GM13977 (cell line): Measurements from ENCODE around the gene GSTO1.
"Not testable (repeated sequence)": the region's sequence is repeated elsewhere in the genome, so short reads cannot be mapped to it uniquely, and the experiment has no call there.

ENCODE experiments used
- DNase-seq: peaks from one replicate; pipeline ENCODE4 v3.0.0; 2012; ENCODE audit warnings: low spot score
- CTCF ChIP-seq: IDR thresholded peaks from 2 replicates; pipeline ENCODE4 v1.5.1; 2012; ENCODE audit warnings: mild to moderate bottlenecking, control low read depth; ENCODE audit not compliant: insufficient read depth; ENCODE audit errors: extremely low read depth, missing control alignments
- in situ Hi-C: fragments of 300-500 bp; cut with MboI; formaldehyde crosslinking; loops from one replicate; pipeline ENCODE4 v1.12.0; 2022; ENCODE audit warnings: low sequenced_read_pairs, low pct_unique_long_range_greater_than_20kb, mixed read lengths, inconsistent platforms; ENCODE audit not compliant: unreplicated experiment

Gene GSTO1

DNA sequence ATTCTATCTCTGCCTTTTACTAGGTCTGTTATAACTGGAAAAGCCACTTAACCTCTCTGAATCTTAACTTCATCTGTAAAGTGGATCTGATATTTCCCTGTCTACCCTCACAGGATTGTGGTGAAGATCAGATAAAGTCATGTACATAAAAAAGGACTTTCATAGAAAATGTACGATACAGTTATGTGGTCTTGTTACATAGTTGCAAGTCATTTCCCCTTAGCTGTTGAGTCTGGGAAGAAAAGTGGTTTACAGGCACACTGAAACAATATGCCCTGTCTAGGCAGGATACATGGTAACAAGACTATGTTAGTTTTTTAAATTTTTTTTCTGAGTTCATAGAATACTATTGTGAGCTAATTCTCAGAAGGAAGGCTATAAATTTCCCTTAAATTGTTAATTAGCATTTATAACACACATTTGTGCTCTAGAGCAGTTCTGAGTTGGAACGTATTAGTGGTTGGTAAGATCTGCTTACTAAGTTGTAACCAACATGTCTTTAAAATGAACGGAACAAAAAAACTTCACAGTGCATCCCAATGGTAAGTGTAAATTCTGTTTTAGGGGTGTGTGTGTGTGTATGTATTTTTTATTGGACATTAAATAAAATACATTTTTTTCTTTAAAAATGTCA, 7.1 kb upstream of the GSTO1 start:
- no peak for DNase-seq
- in situ Hi-C loops, result no loop called here
- TF ChIP-seq CTCF, result no peak

DNA sequence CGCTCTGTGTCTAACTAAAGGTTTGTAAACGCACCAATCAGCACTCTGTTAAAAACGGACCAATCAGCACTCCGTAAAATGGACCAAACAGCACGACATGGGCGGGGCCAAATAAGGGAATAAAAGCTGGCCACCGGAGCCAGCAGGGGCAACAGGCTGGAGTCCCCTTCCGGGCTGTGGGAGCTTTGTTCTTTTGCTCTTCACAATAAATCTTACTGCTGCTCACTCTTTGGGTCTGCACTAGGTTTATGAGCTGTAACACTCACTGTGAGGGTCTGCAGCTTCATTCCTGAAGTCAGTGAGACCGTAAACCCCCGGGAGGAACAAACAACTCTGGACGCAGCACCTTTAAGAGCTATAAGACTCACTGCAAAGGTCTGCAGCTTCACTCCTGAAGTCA, 5.8 kb upstream of the GSTO1 start:
- in situ Hi-C loops, DNase-seq: not testable (repeated sequence)

- DNase-seq, result no peak
- no peak for TF ChIP-seq CTCF
- in situ Hi-C loops, result no loop called here
These were observed 4.3 kb upstream of the GSTO1 start for GRCh38 chr10:104250371-104250770.

- TF ChIP-seq CTCF, result no peak
- no peak for DNase-seq
- in situ Hi-C loops, result no loop called here
These were observed 3.2 kb upstream of the GSTO1 start for GRCh38 chr10:104251443-104251842.

DNA sequence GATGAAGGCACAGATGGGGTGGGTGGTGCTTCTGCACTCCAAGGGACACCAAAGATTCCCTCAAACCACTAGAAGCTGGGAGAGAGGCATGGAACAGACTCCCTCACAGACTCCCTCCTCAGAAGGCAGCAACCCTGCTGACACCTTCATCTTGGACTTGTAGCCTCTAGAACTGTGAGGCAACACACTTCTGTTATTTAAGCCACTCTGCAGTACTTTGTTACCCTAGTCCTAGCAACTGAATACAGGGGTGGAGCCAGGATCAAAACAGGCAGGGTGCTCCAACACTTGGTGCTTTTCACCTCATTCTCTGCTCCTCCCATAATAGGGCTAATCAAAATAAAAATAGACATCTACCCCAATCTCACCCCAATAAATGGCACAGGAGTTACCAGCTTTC, 2.3 kb upstream of the GSTO1 start:
- DNase-seq, result no peak
- in situ Hi-C loops, result no loop called here
- TF ChIP-seq CTCF, result no peak

- no peak for TF ChIP-seq CTCF
- in situ Hi-C loops, result no loop called here
- DNase-seq, result no peak
These were observed 1.6 kb upstream of the GSTO1 start for GRCh38 chr10:104253106-104253505.

GRCh38 chr10:104253606-104254410, 884 bp upstream of the GSTO1 start:
- in situ Hi-C loops, result no loop called here
- TF ChIP-seq CTCF, result no peak
- no peak for DNase-seq
